Activated CD4-positive, alpha-beta memory T cell treated with anti-CD3 and anti-CD28 coated beads for 36 hours (primary cell): Measurements from ENCODE around the gene ACSF3. TPM values are rescaled to one million over a fixed set of nuclear protein-coding genes. Genes with fewer than 3 reads are reported as not detected.

Source experiments
- CTCF ChIA-PET: fragments of 350-600 bp; sonication (Branson Sonifier 250); formaldehyde crosslinking; loops from one replicate; lab custom pipeline; 2021; ENCODE audit warnings: antibody characterized with exemption, inconsistent platforms; lab: Charles Lee
- POLR2A ChIA-PET: fragments of 350-600 bp; sonication (Branson Sonifier 250); formaldehyde crosslinking; loops from one replicate; lab custom pipeline; 2021; ENCODE audit warnings: antibody characterized with exemption; lab: Charles Lee
- DNase-seq: peaks from one replicate; pipeline ENCODE4 v3.0.0-alpha.2; 2020
- H3K27ac Mint-ChIP-seq: one replicate; pipeline ENCODE4 v1.8.0; 2021; ENCODE audit warnings: mixed read lengths
- H3K27me3 Mint-ChIP-seq: one replicate; pipeline ENCODE4 v1.8.0; 2021; ENCODE audit warnings: mixed read lengths
- H3K36me3 Mint-ChIP-seq: one replicate; pipeline ENCODE4 v1.8.0; 2021; ENCODE audit warnings: mixed read lengths
- H3K4me1 Mint-ChIP-seq: one replicate; pipeline ENCODE4 v1.8.0; 2021; ENCODE audit warnings: low read depth, mixed read lengths
- H3K4me3 Mint-ChIP-seq: one replicate; pipeline ENCODE4 v1.8.0; 2021; ENCODE audit warnings: mild to moderate bottlenecking, mixed read lengths
- H3K9me3 Mint-ChIP-seq: one replicate; pipeline ENCODE4 v1.8.0; 2021; ENCODE audit warnings: mixed read lengths
- intact Hi-C: fragments of 100-400 bp; cut with micrococcal nuclease; formaldehyde crosslinking; loops from one replicate; pipeline ENCODE4 v1.15.1; 2023
- total RNA-seq, 2 experiments: library from RNA; stranded (reverse); gene quantifications; one replicate each; pipeline ENCODE4 v1.2.3, GENCODE V29; 2021

ACSF3 gene
- total RNA-seq, 2 experiments from 2014 or later, result 36.1 to 37.3 TPM

GRCh38 chr16:89094252-89094879 is 714 bp downstream of the ACSF3 start:
- ChIA-PET POLR2A (interaction anchor here (0.6 to 1.7 kb wide), 5 partner anchors 9 to 1228 kb away, joined by 3 to 5 read pairs (median 3); partner anchors contain the start of genes APRT and ZNF778), CTCF (interaction anchor here (0.7 kb wide), 1 partner anchor 22 kb away, joined by 3 read pairs; no protein-coding TSS in a partner anchor)
- peaks cover 4% of the 10 kb centered on the region for H3K27me3 Mint-ChIP-seq
- peaks cover 6% of the 10 kb centered on the region for H3K36me3 Mint-ChIP-seq
- peak overlapping the region; percentile 97 for H3K4me3 Mint-ChIP-seq
- H3K27ac Mint-ChIP-seq, result peak overlapping the region; percentile 94
- peak; percentile 41 for DNase-seq
- intact Hi-C loops, result loop anchor here (10.0 kb wide), 2 partner anchors 120 to 280 kb away; partner anchors contain the start of genes APRT and ZNF778
- no peaks in the 10 kb centered on the region for H3K9me3 Mint-ChIP-seq
- H3K4me1 Mint-ChIP-seq, result peaks cover 55% of the 10 kb centered on the region

GRCh38 chr16:89094880-89095258 is 1.2 kb downstream of the ACSF3 start:
- CTCF ChIA-PET, result interaction anchor here (0.7 kb wide), 1 partner anchor 21 kb away, joined by 3 read pairs; no protein-coding TSS in a partner anchor
- POLR2A ChIA-PET, result interaction anchor here (0.6 kb wide), 1 partner anchor 1229 kb away, joined by 3 read pairs; no protein-coding TSS in a partner anchor

GRCh38 chr16:89095491-89095951 is 1.9 kb downstream of the ACSF3 start:
- POLR2A ChIA-PET, result no interaction called here
- H3K4me1 Mint-ChIP-seq, result peaks cover 63% of the 10 kb centered on the region
- intact Hi-C loops, result loop anchor here (10.0 kb wide), 2 partner anchors 119 to 281 kb away; partner anchors contain the start of genes APRT and ZNF778

More at GRCh38 chr16:89094880-89095258, 1.2 kb downstream of the ACSF3 start:
- no peak for DNase-seq
- H3K27me3 Mint-ChIP-seq, result peaks cover 4% of the 10 kb centered on the region
- H3K27ac Mint-ChIP-seq, result peak overlapping the region; percentile 94
- H3K9me3 Mint-ChIP-seq, result no peaks in the 10 kb centered on the region
- H3K4me3 Mint-ChIP-seq, result peak overlapping the region; percentile 97
- H3K36me3 Mint-ChIP-seq, result peaks cover 6% of the 10 kb centered on the region
- intact Hi-C loops, result loop anchor here (10.0 kb wide), 2 partner anchors 120 to 280 kb away; partner anchors contain the start of genes APRT and ZNF778
- peaks cover 60% of the 10 kb centered on the region for H3K4me1 Mint-ChIP-seq

GRCh38 chr16:89096042-89096717 is 2.5 kb downstream of the ACSF3 start:
- H3K9me3 Mint-ChIP-seq, result no peaks in the 10 kb centered on the region
- intact Hi-C loops, result loop anchor here (2.0 to 10.0 kb wide), 3 partner anchors 69 to 281 kb away; partner anchors contain the start of genes APRT and ZNF778
- no peak for DNase-seq
- POLR2A ChIA-PET, result interaction anchor here (1.0 to 1.2 kb wide), 2 partner anchors 20 to 76 kb away, joined by 3 read pairs; no protein-coding TSS in a partner anchor
- H3K36me3 Mint-ChIP-seq, result peaks cover 9% of the 10 kb centered on the region
- CTCF ChIA-PET, result interaction anchor here (0.5 to 1.3 kb wide), 3 partner anchors 9 to 144 kb away, joined by 3 read pairs; no protein-coding TSS in a partner anchor
- peak overlapping the region; percentile 23 for H3K4me3 Mint-ChIP-seq
- peaks cover 66% of the 10 kb centered on the region for H3K4me1 Mint-ChIP-seq
- H3K27ac Mint-ChIP-seq, result peak overlapping the region; percentile 94
- H3K27me3 Mint-ChIP-seq, result peaks cover 4% of the 10 kb centered on the region

More at GRCh38 chr16:89095491-89095951, 1.9 kb downstream of the ACSF3 start:
- no peak for DNase-seq
- Mint-ChIP-seq H3K27ac (peak overlapping the region; percentile 94), H3K27me3 (peaks cover 4% of the 10 kb centered on the region), H3K4me3 (peak overlapping the region; percentile 97), H3K36me3 (peaks cover 6% of the 10 kb centered on the region), H3K9me3 (no peaks in the 10 kb centered on the region)
- CTCF ChIA-PET, result interaction anchor here (0.5 kb wide), 1 partner anchor 10 kb away, joined by 3 read pairs; no protein-coding TSS in a partner anchor

- H3K27me3 Mint-ChIP-seq, result peaks cover 4% of the 10 kb centered on the region
- intact Hi-C loops, result loop anchor here (1.0 to 10.0 kb wide), 4 partner anchors 18 to 282 kb away; partner anchors contain the start of genes APRT and ZNF778
- POLR2A ChIA-PET, result interaction anchor here (0.6 to 1.3 kb wide), 4 partner anchors 18 to 313 kb away, joined by 3 to 5 read pairs (median 3); no protein-coding TSS in a partner anchor
- H3K27ac Mint-ChIP-seq, result peak overlapping the region; percentile 94
- DNase-seq, result peak; percentile 72
- peaks cover 72% of the 10 kb centered on the region for H3K4me1 Mint-ChIP-seq
- H3K4me3 Mint-ChIP-seq, result peak overlapping the region; percentile 65
- CTCF ChIA-PET, result interaction anchor here (1.1 to 1.3 kb wide), 2 partner anchors 71 to 143 kb away, joined by 3 read pairs; no protein-coding TSS in a partner anchor
- H3K36me3 Mint-ChIP-seq, result peaks cover 12% of the 10 kb centered on the region
- no peaks in the 10 kb centered on the region for H3K9me3 Mint-ChIP-seq
Observed at GRCh38 chr16:89096768-89097391, 3.2 kb downstream of the ACSF3 start.

- intact Hi-C loops, result loop anchor here (1.0 to 10.0 kb wide), 4 partner anchors 18 to 283 kb away; partner anchors contain the start of genes APRT and ZNF778
- peak overlapping the region; percentile 65 for H3K4me3 Mint-ChIP-seq
- CTCF ChIA-PET, result interaction anchor here (1.1 to 1.3 kb wide), 2 partner anchors 70 to 143 kb away, joined by 3 read pairs; no protein-coding TSS in a partner anchor
Observed at GRCh38 chr16:89097392-89097772, 3.7 kb downstream of the ACSF3 start.

DNA sequence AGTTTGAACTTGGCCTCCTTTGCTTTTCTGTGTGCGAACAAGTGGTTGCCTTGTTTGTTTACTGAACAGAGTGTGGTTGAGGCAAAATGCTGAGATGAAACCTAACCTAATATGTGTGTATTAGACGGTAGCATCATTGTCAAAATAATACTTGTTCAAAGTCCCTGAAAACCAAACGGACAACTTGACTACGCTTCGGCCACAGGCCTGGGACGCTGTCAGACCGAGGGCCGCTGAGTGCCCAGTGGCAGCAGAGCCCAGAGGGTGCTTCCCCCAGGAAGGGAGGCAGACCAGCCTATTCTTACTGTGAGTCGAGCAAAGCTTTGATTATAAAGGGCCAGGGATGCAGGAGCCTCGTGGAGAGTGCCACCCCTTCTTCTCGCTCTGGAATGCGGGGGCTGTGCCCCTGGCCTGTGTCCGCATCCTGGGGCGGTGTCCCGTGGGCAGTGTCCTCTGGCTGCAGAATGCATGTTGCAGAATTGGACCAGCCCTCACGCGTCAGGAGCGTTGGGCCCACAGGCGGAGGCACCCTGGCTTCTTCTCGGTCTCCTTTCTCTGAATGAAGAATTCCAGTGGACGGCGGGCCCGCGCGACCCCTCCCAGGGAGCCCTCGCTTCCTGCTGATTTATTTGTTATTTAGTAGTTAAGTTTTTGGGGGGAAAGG is 5.2 kb downstream of the ACSF3 start:
- Mint-ChIP-seq H3K4me1 (peaks cover 70% of the 10 kb centered on the region), H3K36me3 (peaks cover 24% of the 10 kb centered on the region), H3K4me3 (peak overlapping the region; percentile 16), H3K9me3 (no peaks in the 10 kb centered on the region), H3K27me3 (no peaks in the 10 kb centered on the region), H3K27ac (peak overlapping the region; percentile 94)
- ChIA-PET CTCF (no interaction called here), POLR2A (interaction anchor here (0.8 kb wide), 1 partner anchor 17 kb away, joined by 3 read pairs; no protein-coding TSS in a partner anchor)
- no peak for DNase-seq
- intact Hi-C loops, result loop anchor here (10.0 kb wide), 2 partner anchors 116 to 284 kb away; partner anchors contain the start of genes APRT and ZNF778

More at GRCh38 chr16:89097392-89097772, 3.7 kb downstream of the ACSF3 start:
- Mint-ChIP-seq H3K9me3 (no peaks in the 10 kb centered on the region), H3K27ac (peak overlapping the region; percentile 94), H3K27me3 (no peaks in the 10 kb centered on the region), H3K4me1 (peaks cover 71% of the 10 kb centered on the region), H3K36me3 (peaks cover 12% of the 10 kb centered on the region)
- DNase-seq, result no peak
- POLR2A ChIA-PET, result interaction anchor here (0.6 to 1.3 kb wide), 4 partner anchors 18 to 313 kb away, joined by 3 to 5 read pairs (median 3); no protein-coding TSS in a partner anchor

DNA sequence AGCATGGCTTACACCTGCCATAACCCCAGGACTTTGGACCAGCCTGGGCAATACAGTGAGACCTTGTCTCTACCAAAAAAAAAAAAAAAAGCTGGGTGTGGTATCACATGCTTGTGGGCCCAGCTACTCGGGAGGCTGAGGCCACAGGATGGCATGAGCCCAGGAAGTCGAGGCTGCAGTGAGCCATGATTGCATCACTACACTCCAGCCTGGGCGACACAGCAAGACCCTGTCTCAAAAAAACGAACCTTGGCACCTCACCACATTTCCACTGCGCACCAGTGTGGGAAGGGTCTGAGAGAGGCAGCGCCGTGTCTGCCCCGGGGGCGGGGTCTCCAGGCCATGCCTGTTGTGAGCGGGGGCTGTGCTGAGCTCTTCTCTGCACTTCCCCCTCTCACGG is 6.3 kb downstream of the ACSF3 start:
- H3K36me3 Mint-ChIP-seq, result peaks cover 23% of the 10 kb centered on the region
- CTCF ChIA-PET, result no interaction called here
- peak overlapping the region; percentile 66 for H3K27ac Mint-ChIP-seq
- no peaks in the 10 kb centered on the region for H3K27me3 Mint-ChIP-seq
- H3K4me3 Mint-ChIP-seq, result no peak overlapping the region
- no peaks in the 10 kb centered on the region for H3K9me3 Mint-ChIP-seq
- peaks cover 62% of the 10 kb centered on the region for H3K4me1 Mint-ChIP-seq
- POLR2A ChIA-PET, result no interaction called here
- intact Hi-C loops, result loop anchor here (10.0 kb wide), 2 partner anchors 115 to 285 kb away; partner anchors contain the start of genes APRT and ZNF778
- DNase-seq, result peak; percentile 37

DNA sequence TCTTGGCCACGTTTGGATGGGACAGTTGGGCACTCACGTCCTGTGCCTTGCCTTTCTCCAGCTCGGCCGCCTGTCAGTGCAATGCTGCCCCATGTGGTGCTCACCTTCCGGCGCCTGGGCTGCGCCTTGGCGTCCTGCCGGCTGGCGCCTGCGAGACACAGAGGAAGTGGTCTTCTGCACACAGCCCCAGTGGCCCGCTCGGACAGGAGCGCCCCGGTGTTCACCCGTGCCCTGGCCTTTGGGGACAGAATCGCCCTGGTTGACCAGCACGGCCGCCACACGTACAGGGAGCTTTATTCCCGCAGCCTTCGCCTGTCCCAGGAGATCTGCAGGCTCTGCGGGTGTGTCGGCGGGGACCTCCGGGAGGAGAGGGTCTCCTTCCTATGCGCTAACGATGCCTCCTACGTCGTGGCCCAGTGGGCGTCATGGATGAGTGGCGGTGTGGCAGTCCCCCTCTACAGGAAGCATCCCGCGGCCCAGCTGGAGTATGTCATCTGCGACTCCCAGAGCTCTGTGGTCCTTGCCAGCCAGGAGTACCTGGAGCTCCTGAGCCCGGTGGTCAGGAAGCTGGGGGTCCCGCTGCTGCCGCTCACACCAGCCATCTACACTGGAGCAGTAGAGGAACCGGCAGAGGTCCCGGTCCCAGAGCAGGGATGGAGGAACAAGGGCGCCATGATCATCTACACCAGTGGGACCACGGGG is 7.1 kb downstream of the ACSF3 start:
- peaks cover 57% of the 10 kb centered on the region for H3K4me1 Mint-ChIP-seq
- intact Hi-C loops, result no loop called here
- CTCF ChIA-PET, result no interaction called here
- no peaks in the 10 kb centered on the region for H3K27me3 Mint-ChIP-seq
- peaks cover 26% of the 10 kb centered on the region for H3K36me3 Mint-ChIP-seq
- H3K9me3 Mint-ChIP-seq, result no peaks in the 10 kb centered on the region
- H3K4me3 Mint-ChIP-seq, result no peak overlapping the region
- H3K27ac Mint-ChIP-seq, result peak overlapping the region; percentile 13
- DNase-seq, result no peak
- POLR2A ChIA-PET, result no interaction called here
